CD14-positive monocyte (primary cell): ENCODE results near the gene CSF3. TPM values are rescaled to one million over a fixed set of nuclear protein-coding genes. Genes with fewer than 3 reads are reported as not detected.

Experiments used
- DNase-seq, 3 donors: peaks; one replicate each; pipeline ENCODE4 v3.0.0-alpha.2; 2011 to 2022
- H2AFZ ChIP-seq: 2 replicates; pipeline ENCODE4 v1.6.0; 2012; ENCODE audit warnings: mild to moderate bottlenecking, low read depth, low read length, inconsistent platforms; ENCODE audit not compliant: insufficient read depth, poor library complexity, severe bottlenecking
- H3K27ac ChIP-seq, 2 donors: 1 replicate in 1 of 2; 2 replicates in 1 of 2; pipeline ENCODE4 v1.5.1; 2012 to 2013; ENCODE audit warnings: low read length in 2 of 2, control low read depth in 1 of 2, inconsistent platforms in 1 of 2, low read depth in 1 of 2, mild to moderate bottlenecking in 1 of 2
- H3K27me3 ChIP-seq, 2 donors: one replicate each; pipeline versions ENCODE4 v1.6.0 to v1.6.1; 2011 to 2013; ENCODE audit warnings: low read length in 2 of 2; ENCODE audit not compliant: control insufficient read depth in 2 of 2, insufficient read depth in 2 of 2
- H3K36me3 ChIP-seq, 2 donors: replicated peaks in 1 of 2; 1 replicate in 1 of 2; 2 replicates in 1 of 2; pipeline versions ENCODE4 v1.5.1 to v1.6.1; 2012 to 2013; ENCODE audit warnings: low read length in 2 of 2, control low read depth in 1 of 2, inconsistent platforms in 1 of 2, mild to moderate bottlenecking in 1 of 2; ENCODE audit not compliant: insufficient read depth in 2 of 2, control insufficient read depth in 1 of 2
- H3K4me1 ChIP-seq, 2 donors: 1 replicate in 1 of 2; 2 replicates in 1 of 2; pipeline versions ENCODE4 v1.5.1 to v1.6.1; 2012 to 2013; ENCODE audit warnings: low read length in 2 of 2, control low read depth in 1 of 2, inconsistent platforms in 1 of 2, mild to moderate bottlenecking in 1 of 2, moderate library complexity in 1 of 2; ENCODE audit not compliant: insufficient read depth in 2 of 2, control insufficient read depth in 1 of 2
- H3K4me2 ChIP-seq: replicated peaks from 2 replicates; pipeline ENCODE3; 2012; ENCODE audit warnings: low read length, moderate library complexity, mild to moderate bottlenecking; ENCODE audit not compliant: poor library complexity, severe bottlenecking; ENCODE audit errors: extremely low read depth
- H3K4me3 ChIP-seq, 3 experiments: fragments of 200-600 bp in 1 of 3; sonication (generic) in 1 of 3; replicated peaks in 1 of 3; 1 replicate in 2 of 3; 2 replicates in 1 of 3; pipeline ENCODE4 v1.5.1; 2011 to 2013; ENCODE audit warnings: low read length in 3 of 3, mild to moderate bottlenecking in 3 of 3, control low read depth in 2 of 3, low read depth in 2 of 3, inconsistent platforms in 1 of 3, moderate library complexity in 1 of 3
- H3K79me2 ChIP-seq: 2 replicates; pipeline ENCODE4 v1.6.0; 2012; ENCODE audit warnings: mild to moderate bottlenecking, control low read depth, inconsistent platforms, low read length, moderate library complexity; ENCODE audit not compliant: insufficient read depth
- H3K9ac ChIP-seq: 2 replicates; pipeline ENCODE4 v1.6.0; 2017; ENCODE audit warnings: low read length, mild to moderate bottlenecking; ENCODE audit not compliant: insufficient read depth, poor library complexity, severe bottlenecking
- H3K9me3 ChIP-seq, 2 donors: replicated peaks in 1 of 2; 1 replicate in 1 of 2; 2 replicates in 1 of 2; pipeline versions ENCODE4 v1.5.1 to v1.6.1; 2012 to 2013; ENCODE audit warnings: low read length in 2 of 2, control low read depth in 1 of 2; ENCODE audit not compliant: control insufficient read depth in 1 of 2, insufficient read depth in 1 of 2
- H4K20me1 ChIP-seq: 2 replicates; pipeline ENCODE4 v1.6.0; 2012; ENCODE audit warnings: mild to moderate bottlenecking, low read length, control low read depth, moderate library complexity; ENCODE audit not compliant: insufficient read depth
- H3K27ac Mint-ChIP-seq, 7 donors: one replicate each; pipeline ENCODE4 v1.8.0; 2020; ENCODE audit warnings: mild to moderate bottlenecking in 7 of 7, mixed read lengths in 7 of 7, moderate library complexity in 6 of 7, inconsistent platforms in 2 of 7
- H3K27me3 Mint-ChIP-seq, 3 donors: one replicate each; pipeline ENCODE4 v1.8.0; 2021 to 2022; ENCODE audit warnings: low read depth in 3 of 3, mild to moderate bottlenecking in 3 of 3, mixed read lengths in 3 of 3, moderate library complexity in 3 of 3, inconsistent platforms in 1 of 3
- H3K36me3 Mint-ChIP-seq, 2 donors: one replicate each; pipeline ENCODE4 v1.8.0; 2020; ENCODE audit warnings: mixed read lengths in 2 of 2, inconsistent platforms in 1 of 2, mild to moderate bottlenecking in 1 of 2
- H3K4me1 Mint-ChIP-seq: one replicate; pipeline ENCODE4 v1.8.0; 2020; ENCODE audit warnings: mild to moderate bottlenecking, mixed read lengths
- H3K4me3 Mint-ChIP-seq, 2 donors: one replicate each; pipeline ENCODE4 v1.8.0; 2020; ENCODE audit warnings: mild to moderate bottlenecking in 2 of 2, mixed read lengths in 2 of 2, moderate library complexity in 1 of 2
- H3K9me3 Mint-ChIP-seq, 7 donors: one replicate each; pipeline ENCODE4 v1.8.0; 2020 to 2022; ENCODE audit warnings: mixed read lengths in 7 of 7, mild to moderate bottlenecking in 6 of 7, moderate library complexity in 6 of 7, inconsistent platforms in 2 of 7
- CTCF ChIP-seq: fragments of 200-600 bp; IDR thresholded peaks from one replicate; pipeline ENCODE4 v1.8.0; 2022; ENCODE audit warnings: antibody characterized with exemption, mild to moderate bottlenecking
- WGBS: methylation state at CpG from one replicate; pipeline ENCODE4 v1.1.5; 2013; ENCODE audit warnings: missing lambda C conversion rate; ENCODE audit not compliant: insufficient coverage; 5-methylcytosine and 5-hydroxymethylcytosine counted together
- intact Hi-C, 2 donors: fragments of 100-400 bp; cut with micrococcal nuclease; formaldehyde crosslinking; loops; one replicate each; pipeline versions ENCODE4 v1.15.0 to v1.15.1; 2023
- polyA plus RNA-seq, 3 donors: library from polyadenylated mRNA; depleted of rRNA in 1 of 3; unstranded in 2 of 3; stranded (reverse) in 1 of 3; fragments of 300-500 nt in 2 of 3; fragments of >200 nt in 1 of 3; fragmentation: Illumina TruSeq in 2 of 3; gene quantifications; 1 replicate in 2 of 3; 2 replicates in 1 of 3; pipeline ENCODE4 v1.2.3, GENCODE V29; 2012 to 2021

The CSF3 gene
- polyA plus RNA-seq, 3 donors: not detected

GRCh38 chr17:40063187-40063771 lies 48.0 kb downstream of the CSF3 start:
- peaks cover 30 to 46% of the 10 kb centered on the region in 2 donors for H3K4me1 ChIP-seq
- H3K36me3 ChIP-seq: no peaks in the 10 kb centered on the region
- 1% methylated on average over 26 of the region's 42 CpGs for WGBS
- H3K4me3 Mint-ChIP-seq: peak overlapping the region; percentile 84 to 90
- peak overlapping the region; percentile 76 to 94 (median 93) for H3K4me3 ChIP-seq
- peaks cover 55% of the 10 kb centered on the region for H3K79me2 ChIP-seq
- peaks cover 7 to 10% (median 9%) of the 10 kb centered on the region in 3 donors for H3K27me3 Mint-ChIP-seq
- peak overlapping the region; percentile 69 to 84 for H3K27ac ChIP-seq
- H3K27ac Mint-ChIP-seq: peak overlapping the region; percentile 57 to 92 (median 88)
- H4K20me1 ChIP-seq: peaks cover 43% of the 10 kb centered on the region
- intact Hi-C loops: loop anchor here (2.0 to 5.0 kb wide), 4 partner anchors 34 to 104 kb away; no protein-coding TSS in a partner anchor
- H3K4me1 Mint-ChIP-seq: peaks cover 50% of the 10 kb centered on the region
- peaks cover 0 to 2% (median 0%) of the 10 kb centered on the region in 7 donors for H3K9me3 Mint-ChIP-seq
- peak; percentile 63 to 71 (median 67) for DNase-seq
- H3K36me3 Mint-ChIP-seq: peaks cover 4 to 6% of the 10 kb centered on the region in 2 donors
- H3K4me2 ChIP-seq: peak overlapping the region; percentile 87
- peaks cover 0 to 4% of the 10 kb centered on the region in 2 donors for H3K27me3 ChIP-seq
- no peaks in the 10 kb centered on the region for H3K9me3 ChIP-seq
- peak overlapping the region; percentile 91 for H2AFZ ChIP-seq
- TF ChIP-seq CTCF: no peak
- peak overlapping the region; percentile 91 for H3K9ac ChIP-seq

GRCh38 chr17:40063901-40064531 lies 48.8 kb downstream of the CSF3 start:
- peaks cover 50% of the 10 kb centered on the region for H4K20me1 ChIP-seq
- H3K27ac ChIP-seq: peak overlapping the region; percentile 69 to 84
- peak overlapping the region; percentile 84 to 90 for H3K4me3 Mint-ChIP-seq
- no peak for TF ChIP-seq CTCF
- peak overlapping the region; percentile 57 to 92 (median 88) for H3K27ac Mint-ChIP-seq
- peak overlapping the region; percentile 76 to 94 (median 93) for H3K4me3 ChIP-seq
- H3K4me2 ChIP-seq: peak overlapping the region; percentile 87
- WGBS: 26% methylated on average over 8 of the region's 10 CpGs
- peaks cover 4 to 6% of the 10 kb centered on the region in 2 donors for H3K36me3 Mint-ChIP-seq
- H3K9ac ChIP-seq: peak overlapping the region; percentile 91
- peaks cover 0 to 2% (median 0%) of the 10 kb centered on the region in 7 donors for H3K9me3 Mint-ChIP-seq
- peaks cover 62% of the 10 kb centered on the region for H3K79me2 ChIP-seq
- H2AFZ ChIP-seq: peak overlapping the region; percentile 91
- peaks cover 7 to 10% (median 9%) of the 10 kb centered on the region in 3 donors for H3K27me3 Mint-ChIP-seq
- DNase-seq: peak; percentile 51 to 69 (median 62)
- intact Hi-C loops: loop anchor here (2.0 to 5.0 kb wide), 4 partner anchors 33 to 103 kb away; no protein-coding TSS in a partner anchor
- H3K9me3 ChIP-seq: no peaks in the 10 kb centered on the region
- H3K4me1 Mint-ChIP-seq: peaks cover 55% of the 10 kb centered on the region
- H3K36me3 ChIP-seq: no peaks in the 10 kb centered on the region
- peaks cover 0 to 4% of the 10 kb centered on the region in 2 donors for H3K27me3 ChIP-seq
- peaks cover 38 to 50% of the 10 kb centered on the region in 2 donors for H3K4me1 ChIP-seq
